Stimulated activated CD8-positive, alpha-beta memory T cell treated with anti-CD3 and anti-CD28 coated beads, Interleukin-15, amount 100 ng/mL, for 1 hour (primary cell): ENCODE results near the gene ANKRD16.
"Not testable (repeated sequence)": the region's sequence is repeated elsewhere in the genome, so short reads cannot be mapped to it uniquely, and the experiment has no call there.

Experiments used
- DNase-seq: peaks from one replicate; pipeline ENCODE4 v3.0.0-alpha.2; 2020; ENCODE audit warnings: low read depth

Gene ANKRD16

GRCh38 chr10:5873515-5873995 lies 16.1 kb downstream of the ANKRD16 start:
- DNase-seq: peak; percentile 53

- DNase-seq: no peak
These were observed 18.1 kb downstream of the ANKRD16 start for GRCh38 chr10:5871596-5871995.

- DNase-seq: no peak
These were observed 20.5 kb downstream of the ANKRD16 start for GRCh38 chr10:5869156-5869555.

GRCh38 chr10:5868383-5868782 lies 21.3 kb downstream of the ANKRD16 start:
- not testable (repeated sequence) for DNase-seq

GRCh38 chr10:5867091-5867615 lies 22.5 kb downstream of the ANKRD16 start:
- not testable (repeated sequence) for DNase-seq

- DNase-seq: not testable (repeated sequence)
These were observed 23.1 kb downstream of the ANKRD16 start for GRCh38 chr10:5866451-5867081.

DNA sequence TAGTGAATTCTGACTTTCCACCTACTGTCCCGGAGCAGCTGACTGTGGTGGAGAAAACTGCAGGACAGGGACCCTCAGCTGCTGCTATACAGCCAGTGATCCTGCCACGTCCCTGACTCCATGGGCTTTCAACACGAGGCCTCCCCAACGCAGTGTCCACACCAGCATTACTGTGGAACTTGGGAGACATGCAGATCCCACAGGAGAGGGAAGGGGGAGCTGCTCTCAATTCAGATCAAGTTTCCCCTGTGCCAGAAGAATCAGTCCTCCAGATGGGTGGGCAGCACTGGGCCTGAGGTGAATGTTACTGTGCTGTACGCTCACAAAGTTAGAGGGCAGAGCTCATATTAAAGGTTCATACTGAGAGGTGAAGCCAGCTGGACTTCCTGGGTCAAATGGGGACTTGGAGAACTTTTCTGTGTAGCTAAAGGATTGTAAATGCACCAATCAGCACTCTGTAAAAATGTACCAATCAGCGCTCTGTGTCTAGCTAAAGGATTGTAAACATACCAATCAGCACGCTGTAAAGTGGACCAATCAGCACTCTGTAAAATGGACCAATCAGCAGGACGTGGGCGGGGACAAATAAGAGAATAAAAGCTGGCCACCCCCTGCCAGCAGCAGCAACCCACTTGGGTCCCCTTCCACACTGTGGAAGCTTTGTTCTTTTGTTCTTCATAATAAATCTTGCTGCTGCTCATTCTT lies 26.6 kb downstream of the ANKRD16 start:
- not testable (repeated sequence) for DNase-seq

DNA sequence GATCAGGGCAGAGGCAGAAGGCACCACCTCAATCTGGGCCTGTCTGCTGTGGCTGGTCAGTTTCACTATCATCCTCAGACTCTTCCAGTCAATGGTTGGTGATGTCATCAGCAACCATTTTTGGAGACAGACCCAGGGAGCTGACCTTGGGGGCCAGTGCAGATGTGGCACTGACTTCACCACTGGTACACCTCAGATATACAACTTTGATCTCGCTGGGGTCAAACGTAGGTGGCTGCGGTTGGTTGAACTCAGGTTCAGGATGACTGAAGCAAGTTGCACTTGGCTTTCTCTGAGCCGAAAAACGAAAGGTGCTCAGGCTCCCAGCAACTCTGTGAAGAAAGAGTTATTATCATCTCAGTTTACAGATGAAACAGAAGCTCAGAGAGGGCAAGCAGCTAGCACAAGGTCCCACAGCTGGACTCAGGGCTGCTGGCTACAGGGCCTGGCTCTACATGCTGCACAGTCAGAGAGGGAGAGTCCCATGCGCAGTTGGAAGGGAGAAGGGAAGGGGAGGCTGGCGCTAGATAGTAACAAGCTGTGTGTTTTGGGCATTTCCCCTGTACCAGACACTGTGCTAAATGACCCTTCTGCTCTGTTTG lies 27.2 kb downstream of the ANKRD16 start:
- DNase-seq: no peak

GRCh38 chr10:5860066-5860465 lies 29.6 kb downstream of the ANKRD16 start:
- DNase-seq: no peak

DNA sequence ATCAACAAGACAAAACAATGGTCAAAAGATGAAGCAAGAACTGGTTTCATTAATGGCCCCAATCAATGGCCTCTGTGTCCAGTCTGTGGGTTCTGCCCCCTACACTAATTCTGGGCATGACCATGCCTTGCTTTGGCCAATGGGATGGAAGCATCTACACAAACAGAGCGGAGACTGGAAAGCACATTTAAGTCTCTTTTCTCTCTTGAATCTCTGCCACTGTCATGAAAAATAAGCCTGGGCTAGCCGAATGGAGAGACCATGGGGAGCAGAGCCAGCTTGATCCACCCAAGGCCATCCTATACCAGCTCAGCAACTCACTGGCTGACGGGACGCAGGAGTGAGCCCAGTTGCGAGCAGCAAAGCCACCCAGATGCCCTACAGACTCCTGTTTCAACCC lies 30.9 kb downstream of the ANKRD16 start:
- no peak for DNase-seq

DNA sequence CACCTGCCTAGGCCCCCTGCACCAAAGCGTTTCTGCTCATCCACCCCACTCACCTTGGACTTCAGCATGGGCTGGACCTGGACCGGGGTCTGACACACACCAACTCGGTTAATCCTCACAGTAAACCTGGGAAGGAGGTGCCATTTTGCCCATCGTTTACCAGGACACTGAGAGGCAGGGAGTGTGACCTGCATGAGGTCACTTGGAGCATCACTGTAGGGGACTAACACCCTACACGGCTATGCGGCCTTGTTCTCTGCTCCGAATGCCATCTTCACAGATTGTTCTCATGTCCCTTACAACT lies 33.0 kb downstream of the ANKRD16 start:
- DNase-seq: no peak

GRCh38 chr10:5855979-5856700 lies 33.6 kb downstream of the ANKRD16 start:
- no peak for DNase-seq

DNA sequence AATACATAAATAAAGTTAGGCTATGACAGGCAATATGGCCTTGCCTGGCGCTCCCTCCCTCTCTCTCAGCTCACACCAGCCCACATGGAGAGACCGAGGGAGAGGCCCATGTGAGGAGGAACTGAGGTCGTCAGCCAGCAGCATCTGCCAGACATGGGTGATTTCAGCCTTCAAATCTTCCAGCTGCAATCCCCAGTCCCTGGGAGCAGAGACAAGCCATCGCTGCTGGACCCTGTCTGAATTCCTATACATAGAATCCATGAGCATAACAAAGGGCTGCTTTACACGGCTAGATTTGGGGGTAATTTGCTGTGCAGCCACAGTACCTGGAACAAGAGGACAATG lies 35.6 kb downstream of the ANKRD16 start:
- DNase-seq: no peak

DNA sequence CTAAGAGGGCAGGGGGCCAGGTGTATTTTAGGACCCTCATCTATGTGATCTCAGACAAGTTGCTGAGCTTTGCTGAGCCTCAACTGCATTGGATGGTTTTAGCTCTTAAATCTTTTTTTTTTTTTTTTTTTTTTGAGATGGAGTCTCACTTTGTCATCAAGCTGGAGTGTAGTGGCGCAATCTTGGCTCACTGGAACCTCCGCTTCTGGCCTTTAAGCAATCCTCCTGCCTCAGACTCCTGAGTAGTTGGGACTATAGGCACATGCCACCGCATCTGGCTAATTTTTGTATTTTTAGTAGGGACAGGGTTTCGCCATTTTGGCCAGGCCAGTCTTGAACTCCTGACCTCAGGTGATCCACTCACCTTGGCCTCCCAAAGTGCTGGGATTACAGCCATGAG lies 43.0 kb downstream of the ANKRD16 start:
- not testable (repeated sequence) for DNase-seq

DNA sequence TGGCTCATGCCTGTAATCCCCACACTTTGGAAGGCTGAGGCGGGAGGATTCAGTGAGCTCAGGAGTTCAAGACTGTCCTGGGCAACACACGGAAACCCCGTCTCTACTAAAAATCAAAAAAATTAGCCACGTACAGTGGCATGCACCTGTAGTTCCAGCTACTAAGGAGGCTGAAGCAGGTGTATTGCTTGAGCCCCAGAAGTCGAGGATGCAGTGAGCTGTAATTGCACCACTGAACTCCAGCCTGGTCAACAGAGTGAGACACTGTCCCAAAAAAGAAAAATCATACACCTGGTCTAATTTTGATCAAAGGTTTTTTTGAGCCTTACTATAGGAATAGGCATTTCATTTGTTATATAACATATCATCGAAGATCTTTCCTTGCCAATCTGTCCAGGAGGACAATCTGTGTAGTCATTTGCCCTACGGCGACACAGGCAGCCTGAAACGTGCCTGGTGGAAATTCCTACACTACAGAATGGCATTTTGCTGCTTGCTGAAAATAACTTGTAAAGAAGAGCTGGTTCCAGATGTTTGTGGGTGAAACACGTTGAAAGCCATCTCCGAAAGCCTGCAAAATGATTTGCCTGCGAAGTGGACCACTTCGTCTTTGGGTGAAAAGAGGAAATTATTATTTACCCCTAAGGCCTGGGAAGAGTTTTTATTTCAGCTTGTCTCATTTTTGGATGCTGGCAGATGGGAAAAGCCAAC lies 45.2 kb downstream of the ANKRD16 start:
- no peak for DNase-seq

DNA sequence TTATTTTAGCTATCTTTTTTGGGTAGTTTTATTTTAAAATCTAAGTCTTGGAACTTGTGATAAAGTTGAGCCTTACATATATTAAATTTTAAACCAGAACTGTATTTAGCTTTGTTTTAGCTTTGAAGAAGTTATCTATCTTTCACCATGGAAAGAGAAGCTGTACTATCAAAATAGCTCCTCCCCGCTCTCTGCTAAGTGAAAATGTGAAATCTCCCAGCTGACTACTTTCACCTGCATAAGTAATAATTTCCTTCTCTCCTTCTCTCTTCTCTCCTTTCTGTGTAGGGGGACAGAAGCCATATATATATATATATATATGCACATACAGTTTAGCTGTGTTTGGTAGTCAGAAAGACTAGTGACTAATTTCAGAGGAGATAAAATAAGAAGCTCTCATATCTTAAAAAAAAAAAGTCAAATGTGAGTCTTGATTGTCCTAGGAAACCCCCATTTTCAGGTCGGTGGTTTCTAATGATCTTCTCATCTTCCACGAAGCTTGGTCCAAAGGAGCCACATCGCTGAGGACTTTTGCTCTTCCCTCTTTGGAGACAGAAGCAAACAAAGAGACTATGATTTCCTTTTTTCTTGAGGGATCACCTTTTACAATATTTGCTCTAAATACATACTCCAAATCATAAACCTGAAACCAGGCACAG lies 45.9 kb downstream of the ANKRD16 start:
- DNase-seq: no peak

DNA sequence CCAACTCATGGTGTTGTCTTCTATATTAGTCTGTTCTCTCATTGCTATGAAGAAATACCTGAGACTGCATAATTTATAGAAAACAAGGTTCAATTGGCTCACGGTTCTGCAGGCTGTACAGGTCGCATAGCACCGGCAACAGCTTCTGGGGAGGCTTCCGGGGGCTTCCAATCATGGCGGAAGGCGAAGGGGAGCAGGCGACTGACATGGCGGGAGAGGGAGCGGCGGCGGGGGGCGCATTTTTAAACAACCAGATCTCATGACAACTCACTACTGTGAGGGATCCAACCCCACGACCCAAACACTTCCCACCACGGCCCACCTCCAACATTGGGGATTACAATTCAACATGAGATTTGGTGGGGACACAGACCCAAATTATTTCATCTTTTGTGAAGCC lies 47.7 kb downstream of the ANKRD16 start:
- DNase-seq: no peak

GRCh38 chr10:5840314-5841307 lies 49.1 kb downstream of the ANKRD16 start:
- DNase-seq: no peak

- DNase-seq: not testable (repeated sequence)
These were observed 53.5 kb downstream of the ANKRD16 start for GRCh38 chr10:5836181-5836580.

GRCh38 chr10:5835446-5836095 lies 54.1 kb downstream of the ANKRD16 start:
- DNase-seq: no peak
